ENCODE results near the gene RRP9.

Gene RRP9

GRCh38 chr3:51896607-51897305, 44.9 kb downstream of the RRP9 start:
- DNase-seq = no peak

- DNase-seq = no peak
These were observed 46.8 kb downstream of the RRP9 start for GRCh38 chr3:51894939-51895338.

- DNase-seq = no peak
These were observed 47.3 kb downstream of the RRP9 start for GRCh38 chr3:51894391-51894790.

GRCh38 chr3:51891242-51892039, 50.3 kb downstream of the RRP9 start:
- no peak for DNase-seq

GRCh38 chr3:51888463-51889105, 53.1 kb downstream of the RRP9 start:
- DNase-seq = no peak

- DNase-seq = no peak
These were observed 54.1 kb downstream of the RRP9 start for GRCh38 chr3:51887620-51888019.

GRCh38 chr3:51886447-51886846, 55.3 kb downstream of the RRP9 start:
- DNase-seq = no peak
